NCI-H2196 treated with DMSO at 0.1 percent for 48 hours (cell line): ENCODE measurements around the gene ARHGEF28.

Experiments
- DNase-seq: peaks from one replicate; lab custom pipeline; 2025; ENCODE audit not compliant: unreplicated experiment; lab: John Stamatoyannopoulos, UW

Gene ARHGEF28

DNA sequence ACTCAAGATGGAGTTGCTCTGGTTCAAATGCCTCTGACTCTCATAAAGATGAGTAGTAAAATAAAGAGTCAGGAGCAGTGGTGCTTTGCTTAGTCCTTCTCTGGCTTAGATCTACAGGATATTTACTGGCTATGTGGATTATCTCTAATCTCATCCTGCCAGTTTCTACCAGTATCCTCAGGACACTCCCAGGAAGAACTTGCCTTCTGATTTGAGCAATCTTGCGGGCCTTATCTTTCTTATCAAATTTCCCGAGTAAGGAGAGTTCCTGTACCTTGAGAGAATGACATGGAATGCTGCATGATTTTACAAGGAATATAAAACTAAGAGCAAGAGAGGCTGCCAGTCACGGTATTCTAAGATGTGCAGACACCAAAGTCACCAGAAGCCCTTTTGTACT is 364.0 kb downstream of the ARHGEF28 start:
- no peak for DNase-seq
